Fibroblast of skin of left biceps (primary cell): ENCODE results near the gene RBX1.
A peak's percentile ranks its signal among the peaks of the same experiment; 100 is the strongest.
"Not testable (repeated sequence)": the region's sequence is repeated elsewhere in the genome, so short reads cannot be mapped to it uniquely, and the experiment has no call there.

Source experiments
- DNase-seq, 2 experiments: peaks; one replicate each; pipeline ENCODE4 v3.0.0-alpha.2; 2013; ENCODE audit warnings: low read depth in 2 of 2

The RBX1 gene

GRCh38 chr22:40972587-40972986 lies 21.4 kb downstream of the RBX1 start:
- DNase-seq = no peak

GRCh38 chr22:40973144-40973543 lies 22.0 kb downstream of the RBX1 start:
- DNase-seq = no peak

- DNase-seq = peak; percentile 38 to 41
Observed at GRCh38 chr22:40975366-40975765, 24.2 kb downstream of the RBX1 start.

- no peak for DNase-seq
Observed at GRCh38 chr22:40976866-40977700, 25.9 kb downstream of the RBX1 start.

GRCh38 chr22:40979198-40979597 lies 28.0 kb downstream of the RBX1 start:
- DNase-seq = no peak

- DNase-seq = no peak
Observed at GRCh38 chr22:40979871-40980270, 28.7 kb downstream of the RBX1 start.

- no peak for DNase-seq
Observed at GRCh38 chr22:40982482-40983385, 31.6 kb downstream of the RBX1 start.

GRCh38 chr22:40991298-40991697 lies 40.1 kb downstream of the RBX1 start:
- no peak for DNase-seq

GRCh38 chr22:40995821-40996220 lies 44.6 kb downstream of the RBX1 start:
- no peak for DNase-seq

GRCh38 chr22:40997520-40997919 lies 46.3 kb downstream of the RBX1 start:
- no peak for DNase-seq

- no peak for DNase-seq
Observed at GRCh38 chr22:41000040-41000565, 48.9 kb downstream of the RBX1 start.

- no peak for DNase-seq
Observed at GRCh38 chr22:41000941-41001721, 50.0 kb downstream of the RBX1 start.

- no peak for DNase-seq
Observed at GRCh38 chr22:41001722-41002122, 50.5 kb downstream of the RBX1 start.

- DNase-seq = not testable (repeated sequence)
Observed at GRCh38 chr22:41002386-41002785, 51.2 kb downstream of the RBX1 start.

GRCh38 chr22:41003066-41003465 lies 51.9 kb downstream of the RBX1 start:
- DNase-seq = no peak

- no peak for DNase-seq
Observed at GRCh38 chr22:41003976-41004375, 52.8 kb downstream of the RBX1 start.

- DNase-seq = peak in 1 of 2 experiments; percentile 20
Observed at GRCh38 chr22:41009222-41009948, 58.2 kb downstream of the RBX1 start.

- DNase-seq = no peak
Observed at GRCh38 chr22:41015003-41015402, 63.8 kb downstream of the RBX1 start.

- DNase-seq = no peak
Observed at GRCh38 chr22:41021061-41021612, 70.0 kb downstream of the RBX1 start.

- DNase-seq = peak in 1 of 2 experiments; percentile 35
Observed at GRCh38 chr22:41021613-41022454, 70.7 kb downstream of the RBX1 start.
